ENCODE measurements around the gene LANCL3.

LANCL3 gene

GRCh38 chrX:37685381-37686359 is 114.2 kb downstream of the LANCL3 start, which contains the start of gene XK:
XK (plus strand) TSS chrX:37685791; CDS start chrX:37685962, 171 bp downstream.
- no peak within 1 kb of the TSS for H4K91ac ChIP-seq (ENCODE audit: low read length)
- H3K79me1 ChIP-seq (replicated peaks; ENCODE audit: low read length, poor library complexity, severe bottlenecking) = no peaks in the 10 kb centered on the region
- H3K4me3 ChIP-seq (ENCODE audit: insufficient read depth in 1 of 2, low read depth in 1 of 2, low read length in 2 of 2) = peak within 1 kb of the TSS; percentile 63 to 68
- H2AK5ac ChIP-seq (ENCODE audit: low read length, severe bottlenecking) = no peak within 1 kb of the TSS
- no peak within 1 kb of the TSS for H3K4ac ChIP-seq (ENCODE audit: low read depth in 1 of 2, low read length in 2 of 2)
- H3K4me2 ChIP-seq (ENCODE audit: low read length, poor library complexity, severe bottlenecking) = peak within 1 kb of the TSS; percentile 84
- no peak within 1 kb of the TSS for H3K23ac ChIP-seq (ENCODE audit: low read length in 2 of 2)
- no peaks in the 10 kb centered on the region for H3K36me3 ChIP-seq (ENCODE audit: control insufficient read depth in 1 of 2, insufficient read depth in 2 of 2, low read depth in 1 of 2, low read length in 2 of 2)
- peak within 1 kb of the TSS; percentile 76 for H2AFZ ChIP-seq (ENCODE audit: low read depth, low read length)
- H4K8ac ChIP-seq (ENCODE audit: low read length) = no peak within 1 kb of the TSS
- 6% methylated on average over 40 of the region's 100 CpGs for WGBS
- no peak within 1 kb of the TSS for H2BK12ac ChIP-seq (ENCODE audit: low read length in 2 of 2)
- H3K18ac ChIP-seq (ENCODE audit: low read depth in 1 of 2, low read length in 2 of 2) = no peak within 1 kb of the TSS
- no peak within 1 kb of the TSS for H2BK5ac ChIP-seq (ENCODE audit: low read depth, low read length, poor library complexity, severe bottlenecking)
- H3K27ac ChIP-seq (ENCODE audit: low read length, poor library complexity, severe bottlenecking) = no peak within 1 kb of the TSS
- no peak within 1 kb of the TSS for H2BK15ac ChIP-seq (ENCODE audit: low read depth, poor library complexity, severe bottlenecking)
- H3K14ac ChIP-seq (ENCODE audit: low read length in 2 of 2) = peak within 1 kb of the TSS in 1 of 2 experiments; percentile 32
- peaks cover 0 to 14% of the 10 kb centered on the region in 2 experiments for H3K27me3 ChIP-seq (ENCODE audit: control insufficient read depth in 1 of 2, insufficient read depth in 1 of 2, low read length in 2 of 2)
- peak; percentile 13 for DNase-seq
- no peak within 1 kb of the TSS for H2BK120ac ChIP-seq (ENCODE audit: low read depth, low read length)
- no peak within 1 kb of the TSS for H3K9ac ChIP-seq (ENCODE audit: low read length)
- H3K4me1 ChIP-seq (ENCODE audit: control insufficient read depth, insufficient read depth, low read depth, low read length) = peaks cover 4% of the 10 kb centered on the region
- H3K9me3 ChIP-seq (ENCODE audit: control insufficient read depth, low read length) = no peaks in the 10 kb centered on the region

GRCh38 chrX:37686369-37686995 is 115.0 kb downstream of the LANCL3 start:
- peaks cover 0 to 14% of the 10 kb centered on the region in 2 experiments for H3K27me3 ChIP-seq (ENCODE audit: control insufficient read depth in 1 of 2, insufficient read depth in 1 of 2, low read length in 2 of 2)
- no peak overlapping the region for H3K27ac ChIP-seq (ENCODE audit: low read length, poor library complexity, severe bottlenecking)
- 86% methylated on average over 8 of the region's 9 CpGs for WGBS
- H2BK12ac ChIP-seq (ENCODE audit: low read length in 2 of 2) = no peak overlapping the region
- peaks cover 4% of the 10 kb centered on the region for H3K4me1 ChIP-seq (ENCODE audit: control insufficient read depth, insufficient read depth, low read depth, low read length)
- H3K9ac ChIP-seq (ENCODE audit: low read length) = no peak overlapping the region
- H4K91ac ChIP-seq (ENCODE audit: low read length) = no peak overlapping the region
- H4K8ac ChIP-seq (ENCODE audit: low read length) = no peak overlapping the region
- H2BK5ac ChIP-seq (ENCODE audit: low read depth, low read length, poor library complexity, severe bottlenecking) = no peak overlapping the region
- H3K18ac ChIP-seq (ENCODE audit: low read depth in 1 of 2, low read length in 2 of 2) = no peak overlapping the region
- no peaks in the 10 kb centered on the region for H3K79me1 ChIP-seq (replicated peaks; ENCODE audit: low read length, poor library complexity, severe bottlenecking)
- no peak overlapping the region for H3K23ac ChIP-seq (ENCODE audit: low read length in 2 of 2)
- H3K4me3 ChIP-seq (ENCODE audit: insufficient read depth in 1 of 2, low read depth in 1 of 2, low read length in 2 of 2) = peak overlapping the region in 1 of 2 experiments; percentile 68
- H2BK15ac ChIP-seq (ENCODE audit: low read depth, poor library complexity, severe bottlenecking) = no peak overlapping the region
- no peak overlapping the region for H2BK120ac ChIP-seq (ENCODE audit: low read depth, low read length)
- H3K4ac ChIP-seq (ENCODE audit: low read depth in 1 of 2, low read length in 2 of 2) = no peak overlapping the region
- H3K4me2 ChIP-seq (ENCODE audit: low read length, poor library complexity, severe bottlenecking) = peak overlapping the region; percentile 84
- no peak overlapping the region for H2AFZ ChIP-seq (ENCODE audit: low read depth, low read length)
- no peak for DNase-seq
- H3K36me3 ChIP-seq (ENCODE audit: control insufficient read depth in 1 of 2, insufficient read depth in 2 of 2, low read depth in 1 of 2, low read length in 2 of 2) = no peaks in the 10 kb centered on the region
- H3K9me3 ChIP-seq (ENCODE audit: control insufficient read depth, low read length) = no peaks in the 10 kb centered on the region
- no peak overlapping the region for H2AK5ac ChIP-seq (ENCODE audit: low read length, severe bottlenecking)
- H3K14ac ChIP-seq (ENCODE audit: low read length in 2 of 2) = no peak overlapping the region

- no peak overlapping the region for H3K4me2 ChIP-seq (ENCODE audit: low read length, poor library complexity, severe bottlenecking)
- H2BK5ac ChIP-seq (ENCODE audit: low read depth, low read length, poor library complexity, severe bottlenecking) = no peak overlapping the region
- H3K9ac ChIP-seq (ENCODE audit: low read length) = no peak overlapping the region
- H2BK12ac ChIP-seq (ENCODE audit: low read length in 2 of 2) = no peak overlapping the region
- no peak overlapping the region for H4K8ac ChIP-seq (ENCODE audit: low read length)
- H3K9me3 ChIP-seq (ENCODE audit: control insufficient read depth, low read length) = no peaks in the 10 kb centered on the region
- peaks cover 0 to 14% of the 10 kb centered on the region in 2 experiments for H3K27me3 ChIP-seq (ENCODE audit: control insufficient read depth in 1 of 2, insufficient read depth in 1 of 2, low read length in 2 of 2)
- H4K91ac ChIP-seq (ENCODE audit: low read length) = no peak overlapping the region
- DNase-seq = no peak
- no peak overlapping the region for H3K14ac ChIP-seq (ENCODE audit: low read length in 2 of 2)
- WGBS = 100% methylated on average over 1 of the region's 3 CpGs
- H3K4me3 ChIP-seq (ENCODE audit: insufficient read depth in 1 of 2, low read depth in 1 of 2, low read length in 2 of 2) = no peak overlapping the region
- H3K23ac ChIP-seq (ENCODE audit: low read length in 2 of 2) = no peak overlapping the region
- no peak overlapping the region for H2AFZ ChIP-seq (ENCODE audit: low read depth, low read length)
- no peak overlapping the region for H3K4ac ChIP-seq (ENCODE audit: low read depth in 1 of 2, low read length in 2 of 2)
- H3K79me1 ChIP-seq (replicated peaks; ENCODE audit: low read length, poor library complexity, severe bottlenecking) = no peaks in the 10 kb centered on the region
- no peak overlapping the region for H2AK5ac ChIP-seq (ENCODE audit: low read length, severe bottlenecking)
- no peak overlapping the region for H2BK15ac ChIP-seq (ENCODE audit: low read depth, poor library complexity, severe bottlenecking)
- H3K4me1 ChIP-seq (ENCODE audit: control insufficient read depth, insufficient read depth, low read depth, low read length) = peaks cover 4% of the 10 kb centered on the region
- H3K27ac ChIP-seq (ENCODE audit: low read length, poor library complexity, severe bottlenecking) = no peak overlapping the region
- no peak overlapping the region for H2BK120ac ChIP-seq (ENCODE audit: low read depth, low read length)
- no peaks in the 10 kb centered on the region for H3K36me3 ChIP-seq (ENCODE audit: control insufficient read depth in 1 of 2, insufficient read depth in 2 of 2, low read depth in 1 of 2, low read length in 2 of 2)
- no peak overlapping the region for H3K18ac ChIP-seq (ENCODE audit: low read depth in 1 of 2, low read length in 2 of 2)
These were observed 115.5 kb downstream of the LANCL3 start for GRCh38 chrX:37686996-37687395.

GRCh38 chrX:37690119-37690518 is 118.7 kb downstream of the LANCL3 start:
- H3K4me2 ChIP-seq (ENCODE audit: low read length, poor library complexity, severe bottlenecking) = no peak overlapping the region
- no peak overlapping the region for H3K9ac ChIP-seq (ENCODE audit: low read length)
- H3K27ac ChIP-seq (ENCODE audit: low read length, poor library complexity, severe bottlenecking) = no peak overlapping the region
- no peak overlapping the region for H2BK5ac ChIP-seq (ENCODE audit: low read depth, low read length, poor library complexity, severe bottlenecking)
- H3K9me3 ChIP-seq (ENCODE audit: control insufficient read depth, low read length) = no peaks in the 10 kb centered on the region
- no peak overlapping the region for H2BK12ac ChIP-seq (ENCODE audit: low read length in 2 of 2)
- no peak overlapping the region for H4K8ac ChIP-seq (ENCODE audit: low read length)
- H3K27me3 ChIP-seq (ENCODE audit: control insufficient read depth in 1 of 2, insufficient read depth in 1 of 2, low read length in 2 of 2) = peaks cover 0 to 19% of the 10 kb centered on the region in 2 experiments
- no peak overlapping the region for H3K23ac ChIP-seq (ENCODE audit: low read length in 2 of 2)
- H3K14ac ChIP-seq (ENCODE audit: low read length in 2 of 2) = no peak overlapping the region
- no peak overlapping the region for H3K18ac ChIP-seq (ENCODE audit: low read depth in 1 of 2, low read length in 2 of 2)
- H2AFZ ChIP-seq (ENCODE audit: low read depth, low read length) = no peak overlapping the region
- no peak overlapping the region for H2BK120ac ChIP-seq (ENCODE audit: low read depth, low read length)
- H3K36me3 ChIP-seq (ENCODE audit: control insufficient read depth in 1 of 2, insufficient read depth in 2 of 2, low read depth in 1 of 2, low read length in 2 of 2) = no peaks in the 10 kb centered on the region
- DNase-seq = no peak
- no peak overlapping the region for H2AK5ac ChIP-seq (ENCODE audit: low read length, severe bottlenecking)
- no peak overlapping the region for H4K91ac ChIP-seq (ENCODE audit: low read length)
- no peak overlapping the region for H3K4me3 ChIP-seq (ENCODE audit: insufficient read depth in 1 of 2, low read depth in 1 of 2, low read length in 2 of 2)
- no peak overlapping the region for H3K4ac ChIP-seq (ENCODE audit: low read depth in 1 of 2, low read length in 2 of 2)
- H3K4me1 ChIP-seq (ENCODE audit: control insufficient read depth, insufficient read depth, low read depth, low read length) = peaks cover 4% of the 10 kb centered on the region
- H2BK15ac ChIP-seq (ENCODE audit: low read depth, poor library complexity, severe bottlenecking) = no peak overlapping the region
- no peaks in the 10 kb centered on the region for H3K79me1 ChIP-seq (replicated peaks; ENCODE audit: low read length, poor library complexity, severe bottlenecking)
